ENCODE data around the gene TRIM62. TPM values are rescaled to one million over a fixed set of nuclear protein-coding genes. Genes with fewer than 3 reads are reported as not detected.

TRIM62 gene
- polyA plus RNA-seq, 1 donor (not counting 4 experiments of a cell fraction or from before 2014, with no cell fraction given): 2.0 TPM

- Histone ChIP-seq H3K27me3 (ENCODE audit: control insufficient read depth, extremely low read depth, insufficient read depth, low read length) (no peaks in the 10 kb centered on the region), H3K9ac (ENCODE audit: control insufficient read depth, extremely low read depth, insufficient read depth, low read length) (no peak overlapping the region), H3K4me2 (ENCODE audit: control insufficient read depth, extremely low read depth, insufficient read depth, low read depth, low read length) (no peak overlapping the region), H3K79me2 (ENCODE audit: control insufficient read depth, insufficient read depth, low read length) (no peaks in the 10 kb centered on the region), H3K4me3 (ENCODE audit: control insufficient read depth in 2 of 3, extremely low read depth in 1 of 3, insufficient read depth in 2 of 3, low read depth in 1 of 3, low read length in 3 of 3) (no peak overlapping the region), H3K36me3 (ENCODE audit: control insufficient read depth in 2 of 2, extremely low read depth in 1 of 2, insufficient read depth in 2 of 2, low read length in 2 of 2) (no peaks in the 10 kb centered on the region), H2AFZ (ENCODE audit: control insufficient read depth, low read length) (no peak overlapping the region), H3K27ac (ENCODE audit: control insufficient read depth, insufficient read depth, low read length) (no peak overlapping the region), H3K4me1 (ENCODE audit: control insufficient read depth, extremely low read depth, insufficient read depth, low read length) (no peaks in the 10 kb centered on the region), H3K9me1 (ENCODE audit: control insufficient read depth, extremely low read depth, insufficient read depth, low read length) (no peaks in the 10 kb centered on the region), H3K9me3 (ENCODE audit: control insufficient read depth, low read depth, low read length) (no peaks in the 10 kb centered on the region), H4K20me1 (ENCODE audit: control insufficient read depth, extremely low read depth, insufficient read depth, low read length) (no peaks in the 10 kb centered on the region)
- no peak for FAIRE-seq
- TF ChIP-seq CTCF (optimal IDR thresholded peaks at IDR 0.05 in 1 of 3, IDR thresholded peaks at IDR 0.05 in 1 of 3, conservative IDR thresholded peaks at IDR 0.05 in 1 of 3; ENCODE audit: extremely low read depth in 1 of 3, insufficient read depth in 2 of 3, low read length in 3 of 3) (no peak), EZH2 (IDR thresholded peaks at IDR 0.05; ENCODE audit: low read length) (no peak)
- no peak for DNase-seq (ENCODE audit: low read depth, low spot score)
- dilution Hi-C loops (cut with MboI; ENCODE audit: extremely low pct_ligation_motif_present, low sequenced_read_pairs): loop anchor here (5.0 kb wide), 1 partner anchor 36 kb away; no protein-coding TSS in a partner anchor
These were observed 40.6 kb downstream of the TRIM62 start for GRCh38 chr1:33141216-33141615.

GRCh38 chr1:33140153-33141149 is 41.4 kb downstream of the TRIM62 start:
- no peak for FAIRE-seq

More at GRCh38 chr1:33140153-33141149, 41.4 kb downstream of the TRIM62 start:
- no peak overlapping the region for H3K9ac ChIP-seq (ENCODE audit: control insufficient read depth, extremely low read depth, insufficient read depth, low read length)
- no peak overlapping the region for H2AFZ ChIP-seq (ENCODE audit: control insufficient read depth, low read length)
- no peaks in the 10 kb centered on the region for H3K27me3 ChIP-seq (ENCODE audit: control insufficient read depth, extremely low read depth, insufficient read depth, low read length)
- dilution Hi-C loops (cut with MboI; ENCODE audit: extremely low pct_ligation_motif_present, low sequenced_read_pairs): loop anchor here (5.0 kb wide), 1 partner anchor 37 kb away; no protein-coding TSS in a partner anchor
- no peaks in the 10 kb centered on the region for H4K20me1 ChIP-seq (ENCODE audit: control insufficient read depth, extremely low read depth, insufficient read depth, low read length)
- no peaks in the 10 kb centered on the region for H3K9me1 ChIP-seq (ENCODE audit: control insufficient read depth, extremely low read depth, insufficient read depth, low read length)
- no peaks in the 10 kb centered on the region for H3K36me3 ChIP-seq (ENCODE audit: control insufficient read depth in 2 of 2, extremely low read depth in 1 of 2, insufficient read depth in 2 of 2, low read length in 2 of 2)
- H3K9me3 ChIP-seq (ENCODE audit: control insufficient read depth, low read depth, low read length): no peaks in the 10 kb centered on the region
- DNase-seq (ENCODE audit: low read depth, low spot score): no peak
- H3K79me2 ChIP-seq (ENCODE audit: control insufficient read depth, insufficient read depth, low read length): no peaks in the 10 kb centered on the region
- no peak overlapping the region for H3K4me2 ChIP-seq (ENCODE audit: control insufficient read depth, extremely low read depth, insufficient read depth, low read depth, low read length)
- no peak overlapping the region for H3K4me3 ChIP-seq (ENCODE audit: control insufficient read depth in 2 of 3, extremely low read depth in 1 of 3, insufficient read depth in 2 of 3, low read depth in 1 of 3, low read length in 3 of 3)
- no peak overlapping the region for H3K27ac ChIP-seq (ENCODE audit: control insufficient read depth, insufficient read depth, low read length)
- H3K4me1 ChIP-seq (ENCODE audit: control insufficient read depth, extremely low read depth, insufficient read depth, low read length): no peaks in the 10 kb centered on the region
- TF ChIP-seq EZH2 (IDR thresholded peaks at IDR 0.05; ENCODE audit: low read length) (no peak), CTCF (optimal IDR thresholded peaks at IDR 0.05 in 1 of 3, IDR thresholded peaks at IDR 0.05 in 1 of 3, conservative IDR thresholded peaks at IDR 0.05 in 1 of 3; ENCODE audit: extremely low read depth in 1 of 3, insufficient read depth in 2 of 3, low read length in 3 of 3) (no peak)
